Measurements from ENCODE around the gene ALKBH4. TPM values are rescaled to one million over a fixed set of nuclear protein-coding genes. Genes with fewer than 3 reads are reported as not detected.

ALKBH4 gene
- total and polyA plus RNA-seq, 2 of the 8 experiments (the other 6 are each of a cell fraction or from before 2014, with no cell fraction given): 10.2 to 16.6 TPM

- no peak overlapping the region for H2BK20ac ChIP-seq (ENCODE audit: low read length)
- ChIA-PET CTCF (ENCODE audit: partially characterized antibody) (interaction anchor here (0.9 to 1.1 kb wide), 2 partner anchors 31 to 45 kb away, joined by 3 read pairs; no protein-coding TSS in a partner anchor), POLR2A (ENCODE audit: partially characterized antibody) (interaction anchor here (1.0 kb wide), 1 partner anchor 12 kb away, joined by 6 read pairs; the partner anchor contains the start of gene PRKRIP1)
- FAIRE-seq (no peak), DNase-seq (ENCODE audit: low read depth in 1 of 2, low spot score in 2 of 2) (no peak)
- peaks cover 21 to 60% (median 43%) of the 10 kb centered on the region in 4 experiments for H3K36me3 ChIP-seq (ENCODE audit: control insufficient read depth in 2 of 4, insufficient read depth in 4 of 4, low read length in 3 of 4)
- H3K79me1 ChIP-seq (ENCODE audit: low read depth, low read length): no peaks in the 10 kb centered on the region; the same call in none of the 2 replicates
- peaks cover 0 to 12% of the 10 kb centered on the region in 2 experiments for H4K20me1 ChIP-seq (replicated peaks in 1 of 2; ENCODE audit: control insufficient read depth in 1 of 2, insufficient read depth in 2 of 2, low read length in 2 of 2)
- no peak overlapping the region for H2BK12ac ChIP-seq (ENCODE audit: low read depth, low read length)
- no peak overlapping the region for H3K4me3 ChIP-seq (ENCODE audit: extremely low read depth in 1 of 4, insufficient read depth in 2 of 4, low read depth in 3 of 4, low read length in 4 of 4)
- H3K79me2 ChIP-seq (ENCODE audit: control insufficient read depth in 1 of 2, insufficient read depth in 2 of 2, low read length in 2 of 2): no peaks in the 10 kb centered on the region; a peak in 1 of 4 replicates
- H4K91ac ChIP-seq (replicated peaks; ENCODE audit: insufficient read length, low read length): no peak overlapping the region
- no peak overlapping the region for H2AFZ ChIP-seq (ENCODE audit: low read length)
- no peaks in the 10 kb centered on the region for H3K23me2 ChIP-seq (ENCODE audit: low read depth, low read length)
- no peaks in the 10 kb centered on the region for H3K4me1 ChIP-seq (replicated peaks in 1 of 4; ENCODE audit: control insufficient read depth in 3 of 4, insufficient read depth in 4 of 4, low read length in 3 of 4)
- H3K27ac ChIP-seq (ENCODE audit: low read depth, low read length): no peak overlapping the region
- no peak overlapping the region for H3K9ac ChIP-seq (replicated peaks in 1 of 4; ENCODE audit: extremely low read depth in 1 of 4, low read depth in 3 of 4, low read length in 3 of 4)
- no peak overlapping the region for H4K5ac ChIP-seq (ENCODE audit: insufficient read length, low read depth, low read length)
- H2BK120ac ChIP-seq (replicated peaks; ENCODE audit: low read depth, low read length): no peak overlapping the region
- H2BK15ac ChIP-seq (ENCODE audit: low read length): no peak overlapping the region
- H2AK5ac ChIP-seq (ENCODE audit: low read depth, low read length): no peak overlapping the region
- no peak overlapping the region for H4K8ac ChIP-seq (ENCODE audit: extremely low read depth, insufficient read depth, low read length)
- no peak overlapping the region for H3K56ac ChIP-seq (replicated peaks; ENCODE audit: insufficient read length, low read depth, low read length)
- H3K4me2 ChIP-seq (ENCODE audit: insufficient read depth in 1 of 2, low read depth in 2 of 2, low read length in 2 of 2): no peak overlapping the region
- H3K14ac ChIP-seq (ENCODE audit: insufficient read length): no peak overlapping the region
- no peaks in the 10 kb centered on the region for H3K27me3 ChIP-seq (replicated peaks in 1 of 4; ENCODE audit: control insufficient read depth in 3 of 4, extremely low read depth in 1 of 4, insufficient read depth in 3 of 4, low read length in 3 of 4)
- H3K18ac ChIP-seq (ENCODE audit: extremely low read depth, low read length): no peak overlapping the region
- H3K4ac ChIP-seq (replicated peaks; ENCODE audit: insufficient read length, low read depth, low read length): no peak overlapping the region
- no peak overlapping the region for H2BK5ac ChIP-seq (ENCODE audit: low read depth, low read length)
- H3K23ac ChIP-seq (ENCODE audit: insufficient read length): no peak overlapping the region
- H3K9me3 ChIP-seq (ENCODE audit: insufficient read depth in 2 of 2, low read depth in 1 of 2, low read length in 1 of 2): peaks cover 0 to 3% of the 10 kb centered on the region in 2 experiments; a peak in 1 of 4 replicates
- 93% methylated on average over 6 of the region's 6 CpGs; no CpG with 5 or more reads in 1 of the 2 experiments for WGBS, 2 experiments (ENCODE audit: extremely low coverage in 1 of 2, insufficient coverage in 1 of 2, insufficient read length in 1 of 2, insufficient replicate concordance in 2 of 2, low coverage in 1 of 2, low lambda C conversion rate in 2 of 2, missing lambda C conversion rate in 1 of 2)
- TF ChIP-seq NRF1 (IDR thresholded peaks at IDR 0.05; ENCODE audit: low read depth, low read length) (no peak), TAF1 (IDR thresholded peaks at IDR 0.05; ENCODE audit: low read depth, low read length) (no peak), CBX8 (IDR thresholded peaks at IDR 0.05; ENCODE audit: borderline replicate concordance, low read depth, low read length) (no peak), BRCA1 (IDR thresholded peaks at IDR 0.05; ENCODE audit: low read depth, low read length) (no peak), TBP (IDR thresholded peaks at IDR 0.05; ENCODE audit: low read depth, low read length) (no peak), SUZ12 (IDR thresholded peaks at IDR 0.05; ENCODE audit: low read length) (no peak), ATF2 (IDR thresholded peaks at IDR 0.05; ENCODE audit: low read length) (no peak), CHD2 (IDR thresholded peaks at IDR 0.05; ENCODE audit: low read length) (no peak), FOSL1 (IDR thresholded peaks at IDR 0.05; ENCODE audit: insufficient read depth, low read depth, low read length) (no peak), BCL11A (IDR thresholded peaks at IDR 0.05; ENCODE audit: low read depth in 2 of 2, low read length in 2 of 2) (no peak), ASH2L (IDR thresholded peaks at IDR 0.05; ENCODE audit: low read length) (no peak), SP2 (IDR thresholded peaks at IDR 0.05; ENCODE audit: low read length) (no peak), SP1 (IDR thresholded peaks at IDR 0.05; ENCODE audit: low read depth, low read length) (no peak), ZNF274 (IDR thresholded peaks at IDR 0.05; ENCODE audit: borderline replicate concordance, extremely low read depth, low read length) (no peak)
Observed at GRCh38 chr7:102407910-102408309, 56.8 kb downstream of the ALKBH4 start.
